GM20431 (cell line): Measurements from ENCODE around the gene LRIT2.

Experiments
- in situ Hi-C: fragments of 300-500 bp; cut with MseI, MboI; formaldehyde crosslinking; loops from one replicate; pipeline ENCODE4 v1.15.0; 2020; ENCODE audit warnings: low sequenced_read_pairs; ENCODE audit not compliant: unreplicated experiment

Gene LRIT2

GRCh38 chr10:84244651-84245270 is 19.4 kb upstream of the LRIT2 start, which contains the start of gene RGR:
RGR (plus strand) TSS chr10:84245053; CDS start chr10:84245091, 38 bp downstream.
- in situ Hi-C loops: no loop called here

DNA sequence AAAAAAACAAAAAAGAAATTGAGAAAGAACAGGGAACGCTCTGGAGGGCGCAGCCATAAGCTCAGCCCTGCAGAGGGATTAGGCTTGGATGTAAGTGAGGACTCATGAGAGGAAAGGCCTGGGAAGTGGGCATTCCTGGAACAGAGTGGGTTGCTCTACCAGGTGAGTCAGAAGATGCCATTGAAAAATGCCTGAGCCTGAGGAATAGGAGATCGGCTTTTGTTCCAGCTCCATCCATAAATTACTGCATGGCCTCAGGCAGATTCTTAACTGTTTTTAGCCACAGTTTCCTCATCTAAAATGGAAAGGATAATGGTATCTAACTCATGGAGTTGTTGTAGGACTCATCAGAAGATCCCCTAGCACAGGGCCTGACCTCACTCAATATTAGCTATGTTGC is 18.4 kb upstream of the LRIT2 start:
- in situ Hi-C loops: no loop called here

- in situ Hi-C loops: no loop called here
Measured at GRCh38 chr10:84241185-84241790, 15.9 kb upstream of the LRIT2 start, which contains the start of gene LRIT1. LRIT1 (minus strand) TSS chr10:84241546; CDS start chr10:84241439, 107 bp downstream.

DNA sequence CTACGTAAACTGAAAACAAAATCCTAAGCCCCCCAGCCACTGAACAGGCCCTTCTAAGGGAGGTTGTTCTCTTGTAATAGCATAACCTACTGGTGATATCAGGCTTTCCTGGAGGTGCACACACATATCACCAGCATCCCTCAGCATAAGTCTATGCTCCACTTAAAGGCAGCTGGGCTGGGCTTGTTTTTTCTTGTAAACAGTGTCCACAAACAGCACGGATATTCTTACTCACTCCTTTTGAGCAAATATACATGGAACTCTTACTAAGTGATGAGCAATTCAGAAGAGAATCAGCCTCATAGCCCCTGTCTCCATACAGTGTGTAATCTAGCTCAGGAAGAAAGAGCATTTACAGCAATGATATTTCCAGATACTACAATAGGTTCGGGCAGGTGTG is 13.6 kb upstream of the LRIT2 start:
- in situ Hi-C loops: no loop called here

GRCh38 chr10:84237199-84238051 is 12.1 kb upstream of the LRIT2 start:
- in situ Hi-C loops: no loop called here

DNA sequence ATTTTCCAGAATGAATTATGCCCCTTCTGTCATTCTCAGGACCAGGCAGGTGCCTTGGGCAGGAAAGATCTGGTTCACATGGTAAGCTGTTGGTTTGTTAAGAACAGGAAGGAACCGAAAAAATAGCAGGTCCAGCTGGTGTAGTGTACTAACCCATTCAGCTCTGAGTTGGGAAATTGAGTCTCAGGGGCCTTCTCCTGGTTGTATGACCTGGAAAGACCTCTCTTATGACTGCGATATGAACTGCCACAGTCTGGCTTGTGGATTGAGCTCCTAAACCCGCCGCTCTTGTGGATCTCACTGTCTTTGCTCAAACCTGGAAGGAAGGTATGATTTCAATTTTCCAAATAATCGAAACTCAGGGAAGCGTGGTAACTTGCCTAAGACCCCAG is 11.5 kb upstream of the LRIT2 start:
- in situ Hi-C loops: no loop called here

DNA sequence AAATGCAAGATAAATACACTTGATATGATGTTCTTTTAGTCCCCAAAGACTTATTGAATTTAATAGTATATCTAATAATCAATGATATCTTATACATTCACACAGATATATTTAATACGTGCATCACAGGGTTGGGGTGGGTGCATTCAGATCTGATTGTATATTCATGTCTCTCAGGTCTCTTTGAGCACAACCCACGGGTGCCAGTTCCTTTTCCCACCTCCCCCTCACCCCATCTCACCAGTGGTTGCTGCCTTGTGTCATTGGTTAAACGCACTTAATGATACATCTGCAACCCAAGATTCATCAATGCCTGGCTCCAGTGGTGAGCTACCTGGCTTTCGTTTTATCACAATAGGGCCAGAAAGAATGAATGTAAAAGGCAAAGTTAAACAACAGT is 9.8 kb upstream of the LRIT2 start:
- in situ Hi-C loops: no loop called here

DNA sequence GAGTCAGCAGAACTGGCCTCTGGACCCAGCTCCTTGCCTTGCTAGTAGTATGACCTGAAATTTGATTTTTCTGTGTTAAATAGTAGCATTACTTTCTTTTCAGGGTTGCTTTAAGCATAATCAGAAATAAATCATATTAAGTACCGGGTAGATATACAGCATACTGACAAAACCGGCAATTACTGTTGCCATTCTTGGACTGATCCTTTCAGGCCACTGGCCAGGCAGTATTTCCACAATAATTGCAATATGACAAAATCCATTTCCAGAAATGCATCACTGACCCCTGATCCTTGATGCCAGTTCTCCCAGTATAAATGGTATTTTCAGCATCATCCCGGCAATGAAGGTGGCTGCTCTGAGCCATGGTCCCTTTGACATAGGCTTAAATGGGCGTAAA is 9.1 kb upstream of the LRIT2 start:
- in situ Hi-C loops: no loop called here

- in situ Hi-C loops: no loop called here
Measured at GRCh38 chr10:84233940-84234339, 8.6 kb upstream of the LRIT2 start.

GRCh38 chr10:84232376-84232775 is 7.0 kb upstream of the LRIT2 start:
- in situ Hi-C loops: no loop called here

DNA sequence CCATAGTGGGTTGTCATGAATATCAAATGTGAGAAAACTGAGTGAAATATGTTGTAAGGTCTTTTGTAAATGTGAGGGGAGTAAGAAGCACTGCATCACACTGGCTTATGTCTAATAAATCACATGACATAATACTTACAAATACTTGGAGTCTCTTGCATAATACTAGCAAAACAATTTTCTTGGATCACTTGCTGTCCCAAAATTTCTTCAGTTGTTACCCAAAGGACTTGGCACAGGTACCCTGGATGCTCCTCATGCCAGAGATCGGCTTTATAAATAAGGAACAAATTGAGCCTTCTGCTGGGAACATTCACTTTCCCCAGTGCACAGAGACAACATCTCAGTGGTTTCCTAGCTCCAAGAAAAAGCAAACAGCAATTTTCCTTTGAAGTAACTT is 5.0 kb upstream of the LRIT2 start:
- in situ Hi-C loops: no loop called here

DNA sequence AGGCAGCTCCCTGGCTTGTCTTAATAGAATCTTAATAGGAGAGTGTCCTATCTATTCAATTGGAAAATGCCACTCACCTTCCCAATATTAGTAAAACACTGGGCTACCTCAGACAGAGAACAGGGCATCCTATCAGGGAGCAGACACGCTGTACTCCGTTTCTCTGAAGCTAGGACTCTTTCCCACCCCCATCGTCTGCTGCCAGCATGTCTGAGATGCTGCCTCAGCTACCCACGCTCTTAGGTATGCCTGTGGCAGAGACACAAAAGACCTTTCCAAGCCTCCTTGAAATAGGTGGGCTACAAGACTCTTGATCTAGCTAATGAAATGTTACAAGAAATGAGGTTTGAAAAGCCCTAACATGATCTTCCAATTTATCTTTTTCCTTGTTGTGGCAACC is 2.5 kb upstream of the LRIT2 start:
- in situ Hi-C loops: no loop called here

DNA sequence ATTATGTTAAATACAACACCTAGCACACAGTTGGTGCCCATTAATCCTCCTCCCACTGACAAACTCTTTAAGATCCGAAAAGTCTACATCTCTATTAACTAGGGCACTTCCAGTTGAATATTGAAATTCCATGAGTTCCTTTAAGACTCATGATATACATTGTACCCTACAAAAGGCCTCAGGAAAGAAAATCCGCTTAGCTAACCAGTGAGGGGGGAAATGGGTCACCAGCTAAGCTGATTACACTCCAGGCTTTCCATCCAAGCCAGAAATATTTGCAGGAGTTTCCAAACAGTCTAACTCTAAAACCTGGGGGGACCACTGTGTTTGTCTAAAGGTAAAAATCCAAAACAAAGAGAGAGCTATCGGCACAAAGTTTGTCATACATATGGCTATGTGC is 1.3 kb upstream of the LRIT2 start:
- in situ Hi-C loops: no loop called here

- in situ Hi-C loops: no loop called here
Measured at GRCh38 chr10:84224411-84225028, 824 bp downstream of the LRIT2 start.

- in situ Hi-C loops: no loop called here
Measured at GRCh38 chr10:84221916-84222315, 3.4 kb downstream of the LRIT2 start.

- in situ Hi-C loops: no loop called here
Measured at GRCh38 chr10:84217746-84218145, 7.6 kb downstream of the LRIT2 start.

GRCh38 chr10:84216834-84217233 is 8.5 kb downstream of the LRIT2 start:
- in situ Hi-C loops: no loop called here

- in situ Hi-C loops: no loop called here
Measured at GRCh38 chr10:84214612-84215235, 10.6 kb downstream of the LRIT2 start.

DNA sequence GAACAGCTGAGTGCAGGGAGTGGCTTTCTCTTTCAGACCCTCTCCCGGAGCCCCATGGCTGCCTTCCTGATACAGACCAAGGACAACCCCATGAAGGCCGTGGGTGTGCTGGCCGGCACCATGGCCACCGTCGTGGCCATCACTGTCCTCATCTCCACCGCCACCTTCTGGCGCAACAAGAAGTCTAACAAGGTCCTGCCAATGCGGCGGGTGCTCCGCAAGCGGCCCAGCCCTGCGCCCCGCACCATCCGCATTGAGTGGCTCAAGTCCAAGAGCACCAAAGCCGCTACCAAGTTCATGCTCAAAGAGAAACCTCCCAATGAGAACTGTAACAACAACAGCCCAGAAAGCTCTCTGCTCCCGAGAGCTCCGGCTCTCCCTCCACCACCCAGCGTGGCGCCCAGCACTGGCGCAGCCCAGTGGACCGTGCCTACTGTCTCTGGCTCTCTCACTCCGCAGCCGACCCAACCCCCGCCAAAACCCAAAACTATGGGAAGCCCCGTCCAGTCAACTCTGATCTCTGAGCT is 11.2 kb downstream of the LRIT2 start:
- in situ Hi-C loops: no loop called here

GRCh38 chr10:84213076-84213475 is 12.3 kb downstream of the LRIT2 start:
- in situ Hi-C loops: no loop called here
